ENCODE data around the gene POLA1. TPM values are rescaled to one million over a fixed set of nuclear protein-coding genes. Genes with fewer than 3 reads are reported as not detected.

Gene POLA1
- total and polyA plus RNA-seq, 2 experiments from 2014 or later, result 4.9 to 19.0 TPM

DNA sequence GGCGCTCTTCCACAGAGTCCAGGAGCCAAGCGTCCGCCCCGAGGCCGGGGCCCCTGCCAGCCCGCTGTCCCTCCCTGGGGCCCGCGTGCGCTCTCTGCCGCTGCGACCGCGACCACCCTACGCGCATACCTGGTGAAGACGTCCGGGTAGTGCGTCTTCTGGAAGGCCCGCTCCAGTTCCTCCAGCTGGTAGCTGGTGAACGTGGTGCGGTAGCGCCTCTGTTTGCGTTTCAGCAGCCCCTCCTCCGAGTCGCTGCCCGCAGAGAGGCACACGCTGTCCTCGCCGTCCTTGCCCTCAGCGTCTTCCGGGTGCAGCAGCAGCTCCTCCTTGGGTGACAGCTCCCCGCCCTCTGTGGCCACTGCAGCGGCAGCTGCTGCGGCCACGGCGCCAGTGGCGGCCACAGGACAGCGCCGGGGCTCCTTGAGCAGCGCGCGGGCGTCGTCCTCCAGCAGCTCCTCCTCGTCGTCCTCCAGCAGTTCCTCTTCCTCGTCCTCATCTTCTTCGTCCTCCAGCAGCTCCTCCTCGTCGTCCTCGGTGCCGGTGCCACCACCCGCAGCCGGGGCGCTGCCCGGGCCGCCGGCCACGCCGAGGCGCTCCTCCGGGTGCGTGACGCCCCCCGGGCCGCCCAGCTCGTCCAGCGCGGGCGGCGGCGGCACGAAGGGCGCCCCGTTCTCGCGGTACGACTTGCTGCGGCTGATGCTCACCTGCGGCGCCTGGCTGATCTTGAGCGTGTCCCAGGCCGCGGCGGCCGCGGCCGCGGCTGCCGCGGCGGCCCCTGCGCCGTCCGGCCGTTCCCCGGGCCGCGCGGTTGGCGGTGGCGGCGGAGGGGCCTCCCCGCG, 319.3 kb downstream of the POLA1 start:
- no peaks in the 10 kb centered on the region for H4K20me1 ChIP-seq (ENCODE audit: insufficient read depth, poor library complexity, severe bottlenecking)
- peaks cover 10% of the 10 kb centered on the region for H3K4me1 ChIP-seq (ENCODE audit: insufficient read depth)
- no peak for DNase-seq (ENCODE audit: low spot score)
- H3K36me3 ChIP-seq (replicated peaks; ENCODE audit: insufficient read depth, low read depth), result no peaks in the 10 kb centered on the region
- TF ChIP-seq, protein P1, sequence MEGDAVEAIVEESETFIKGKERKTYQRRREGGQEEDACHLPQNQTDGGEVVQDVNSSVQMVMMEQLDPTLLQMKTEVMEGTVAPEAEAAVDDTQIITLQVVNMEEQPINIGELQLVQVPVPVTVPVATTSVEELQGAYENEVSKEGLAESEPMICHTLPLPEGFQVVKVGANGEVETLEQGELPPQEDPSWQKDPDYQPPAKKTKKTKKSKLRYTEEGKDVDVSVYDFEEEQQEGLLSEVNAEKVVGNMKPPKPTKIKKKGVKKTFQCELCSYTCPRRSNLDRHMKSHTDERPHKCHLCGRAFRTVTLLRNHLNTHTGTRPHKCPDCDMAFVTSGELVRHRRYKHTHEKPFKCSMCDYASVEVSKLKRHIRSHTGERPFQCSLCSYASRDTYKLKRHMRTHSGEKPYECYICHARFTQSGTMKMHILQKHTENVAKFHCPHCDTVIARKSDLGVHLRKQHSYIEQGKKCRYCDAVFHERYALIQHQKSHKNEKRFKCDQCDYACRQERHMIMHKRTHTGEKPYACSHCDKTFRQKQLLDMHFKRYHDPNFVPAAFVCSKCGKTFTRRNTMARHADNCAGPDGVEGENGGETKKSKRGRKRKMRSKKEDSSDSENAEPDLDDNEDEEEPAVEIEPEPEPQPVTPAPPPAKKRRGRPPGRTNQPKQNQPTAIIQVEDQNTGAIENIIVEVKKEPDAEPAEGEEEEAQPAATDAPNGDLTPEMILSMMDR (IDR thresholded peaks at IDR 0.05; ENCODE audit: poor library complexity), result no peak
- TF ChIP-seq EZH2 (IDR thresholded peaks at IDR 0.05; ENCODE audit: borderline replicate concordance) (no peak), EZH2phosphoT487 (IDR thresholded peaks at IDR 0.05; ENCODE audit: low read depth, severe bottlenecking, unreplicated experiment) (peak; percentile 51)
- H3K9me2 ChIP-seq (replicated peaks; ENCODE audit: insufficient read depth), result no peaks in the 10 kb centered on the region
- peak overlapping the region; percentile 41 for H2AFZ ChIP-seq
- WGBS (ENCODE audit: low lambda C conversion rate, missing lambda C conversion rate), result 2% methylated on average over 77 of the region's 105 CpGs
- peaks cover 96% of the 10 kb centered on the region for H3K27me3 ChIP-seq
- H3K4me3 ChIP-seq, result no peak overlapping the region
- no peaks in the 10 kb centered on the region for H3K9me3 ChIP-seq (ENCODE audit: low read depth)
- no peak overlapping the region for H3K27ac ChIP-seq
- H3K4me2 ChIP-seq, result peak overlapping the region; percentile 80
- no peaks in the 10 kb centered on the region for H3K79me2 ChIP-seq

DNA sequence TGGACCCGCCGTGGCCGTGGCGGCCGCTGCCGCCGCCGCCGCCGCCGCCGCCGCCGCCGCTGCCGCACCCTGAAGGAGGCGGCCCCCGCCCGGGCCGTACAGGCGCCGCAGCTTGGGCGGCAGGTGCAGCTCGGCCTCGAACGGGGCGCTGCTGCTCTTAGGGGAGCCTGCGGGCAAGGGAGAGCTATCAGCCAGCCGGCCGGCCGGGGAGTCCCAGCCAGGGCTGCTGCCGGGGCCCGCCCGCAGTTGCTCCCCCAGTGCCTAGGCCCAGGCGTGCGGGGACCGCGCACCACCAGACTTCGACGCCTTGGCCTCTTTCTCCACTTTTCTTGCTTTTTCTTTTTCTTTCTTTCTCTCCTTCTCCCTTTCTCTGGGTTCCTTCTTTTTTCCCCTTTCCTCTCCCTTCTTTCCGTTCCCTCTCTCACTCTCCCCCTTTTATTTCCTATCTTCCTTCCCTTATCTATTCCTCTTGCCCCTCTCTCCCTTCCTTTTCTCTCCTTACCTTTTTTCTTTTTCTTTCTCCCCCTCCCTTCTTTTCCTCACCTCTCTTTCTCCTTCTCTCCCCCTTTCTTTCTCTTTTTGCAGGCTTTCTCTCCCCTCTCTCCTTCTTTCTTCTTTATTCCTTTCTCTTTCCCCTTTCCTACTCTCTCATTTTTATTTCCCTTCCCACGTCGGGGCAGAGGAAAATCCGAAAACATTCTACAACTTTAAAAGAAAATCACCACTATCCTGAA, 320.1 kb downstream of the POLA1 start:
- 11% methylated on average over 14 of the region's 44 CpGs for WGBS (ENCODE audit: low lambda C conversion rate, missing lambda C conversion rate)

DNA sequence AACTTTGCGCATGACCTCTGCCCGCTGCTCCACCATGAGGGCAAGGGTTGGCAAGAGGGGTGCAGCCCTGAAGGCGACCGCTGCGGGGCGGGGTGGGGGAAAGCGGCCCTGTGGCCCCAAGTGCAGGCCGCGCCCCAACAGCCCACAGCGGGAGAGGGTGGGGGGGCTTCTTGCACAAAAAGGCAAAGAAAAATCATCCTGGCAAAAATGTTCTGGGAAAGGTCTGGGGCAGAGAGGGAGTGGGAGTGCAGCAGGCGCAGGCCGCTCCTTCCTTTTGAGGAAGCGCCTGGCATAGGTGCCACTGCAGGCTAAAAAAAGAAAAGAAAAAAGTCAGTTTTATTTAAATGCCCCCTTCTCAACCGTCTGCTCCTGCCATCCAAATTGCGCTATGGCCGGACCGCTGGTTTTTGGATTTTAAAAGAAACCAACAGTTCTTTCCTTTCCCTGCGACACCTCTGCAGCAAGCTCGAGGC, 320.7 kb downstream of the POLA1 start:
- H3K4me1 ChIP-seq (ENCODE audit: insufficient read depth), result peaks cover 10% of the 10 kb centered on the region
- H4K20me1 ChIP-seq (ENCODE audit: insufficient read depth, poor library complexity, severe bottlenecking), result no peaks in the 10 kb centered on the region
- no peaks in the 10 kb centered on the region for H3K9me3 ChIP-seq (ENCODE audit: low read depth)
- no peak for DNase-seq (ENCODE audit: low spot score)
- no peak overlapping the region for H3K4me2 ChIP-seq
- H3K4me3 ChIP-seq, result no peak overlapping the region
- no peaks in the 10 kb centered on the region for H3K36me3 ChIP-seq (replicated peaks; ENCODE audit: insufficient read depth, low read depth)
- H3K9me2 ChIP-seq (replicated peaks; ENCODE audit: insufficient read depth), result no peaks in the 10 kb centered on the region
- TF ChIP-seq, protein P1 (IDR thresholded peaks at IDR 0.05; ENCODE audit: poor library complexity), result no peak
- TF ChIP-seq EZH2phosphoT487 (IDR thresholded peaks at IDR 0.05; ENCODE audit: low read depth, severe bottlenecking, unreplicated experiment), result no peak
- TF ChIP-seq EZH2 (IDR thresholded peaks at IDR 0.05; ENCODE audit: borderline replicate concordance), result peak; percentile 99
- H3K27ac ChIP-seq, result no peak overlapping the region
- no peak overlapping the region for H2AFZ ChIP-seq
- WGBS (ENCODE audit: low lambda C conversion rate, missing lambda C conversion rate), result 12% methylated on average over 19 of the region's 19 CpGs
- H3K79me2 ChIP-seq, result no peaks in the 10 kb centered on the region
- H3K27me3 ChIP-seq, result peaks cover 95% of the 10 kb centered on the region

More for the DNA sequence above, 320.1 kb downstream of the POLA1 start:
- Histone ChIP-seq H3K9me3 (ENCODE audit: low read depth) (no peaks in the 10 kb centered on the region), H3K79me2 (no peaks in the 10 kb centered on the region), H3K36me3 (replicated peaks; ENCODE audit: insufficient read depth, low read depth) (no peaks in the 10 kb centered on the region), H4K20me1 (ENCODE audit: insufficient read depth, poor library complexity, severe bottlenecking) (no peaks in the 10 kb centered on the region), H3K27ac (no peak overlapping the region), H3K4me3 (no peak overlapping the region), H3K4me2 (no peak overlapping the region), H3K4me1 (ENCODE audit: insufficient read depth) (peaks cover 10% of the 10 kb centered on the region), H3K27me3 (peaks cover 95% of the 10 kb centered on the region), H3K9me2 (replicated peaks; ENCODE audit: insufficient read depth) (no peaks in the 10 kb centered on the region), H2AFZ (no peak overlapping the region)
- TF ChIP-seq EZH2phosphoT487 (IDR thresholded peaks at IDR 0.05; ENCODE audit: low read depth, severe bottlenecking, unreplicated experiment) (peak; percentile 73), EZH2 (IDR thresholded peaks at IDR 0.05; ENCODE audit: borderline replicate concordance) (no peak)
- TF ChIP-seq, protein P1 (IDR thresholded peaks at IDR 0.05; ENCODE audit: poor library complexity), result no peak
- DNase-seq (ENCODE audit: low spot score), result peak; percentile 43

Data from hepatocyte (in vitro differentiated cells).